WTC11 (cell line): ENCODE results near the gene GAB1. TPM values are rescaled to one million over a fixed set of nuclear protein-coding genes. Genes with fewer than 3 reads are reported as not detected.

ENCODE experiments used
- ATAC-seq: fragments of 200-7000 bp; cut with Tn5 transposase; 2 replicates; pipeline ENCODE4 v1.10.0; 2021; ENCODE audit warnings: mild to moderate bottlenecking, moderate library complexity
- CTCF ChIA-PET: fragments of 300-600 bp; sonication (Branson Sonifier 250); formaldehyde crosslinking; loops from one replicate; lab custom pipeline; 2021; ENCODE audit warnings: antibody characterized with exemption; lab: Charles Lee
- POLR2A ChIA-PET: fragments of 350-600 bp; sonication (Branson Sonifier 250); formaldehyde crosslinking; loops from one replicate; lab custom pipeline; 2021; ENCODE audit warnings: antibody characterized with exemption; lab: Charles Lee
- DNase-seq: peaks from one replicate; pipeline ENCODE4 v3.0.0; 2021; ENCODE audit warnings: low spot score
- H3K27ac Mint-ChIP-seq: 2 replicates; pipeline ENCODE4 v1.8.0; 2021; ENCODE audit warnings: mixed read lengths
- H3K27me3 Mint-ChIP-seq: 2 replicates; pipeline ENCODE4 v1.8.0; 2021; ENCODE audit warnings: low read depth, mild to moderate bottlenecking, moderate library complexity, mixed read lengths
- H3K36me3 Mint-ChIP-seq: 2 replicates; pipeline ENCODE4 v1.8.0; 2021; ENCODE audit warnings: mixed read lengths
- H3K4me1 Mint-ChIP-seq: 2 replicates; pipeline ENCODE4 v1.8.0; 2022; ENCODE audit warnings: mixed read lengths
- H3K4me3 Mint-ChIP-seq: 2 replicates; pipeline ENCODE4 v1.8.0; 2021; ENCODE audit warnings: mild to moderate bottlenecking, moderate library complexity, mixed read lengths
- H3K9me3 Mint-ChIP-seq: 2 replicates; pipeline ENCODE4 v1.8.0; 2021; ENCODE audit warnings: mixed read lengths
- AR ChIP-seq: fragments of 250-450 bp; sonication (Bioruptor Pico); IDR thresholded peaks from 2 replicates; pipeline ENCODE4 v1.9.0; 2021; ENCODE audit warnings: mild to moderate bottlenecking
- ARID4B ChIP-seq: sonication (generic); formaldehyde crosslinking; IDR thresholded peaks from 2 replicates; pipeline ENCODE4 v1.8.0; 2023; ENCODE audit warnings: missing genetic modification reagents, mild to moderate bottlenecking, borderline replicate concordance
- ATF6 ChIP-seq: sonication (generic); formaldehyde crosslinking; IDR thresholded peaks from 2 replicates; pipeline ENCODE4 v1.8.1; 2023; ENCODE audit warnings: mild to moderate bottlenecking, missing genetic modification reagents
- CDX4 ChIP-seq: fragments of 250-450 bp; sonication (Bioruptor Pico); IDR thresholded peaks from 2 replicates; pipeline ENCODE4 v1.9.0; 2021; ENCODE audit warnings: moderate library complexity, mild to moderate bottlenecking, inconsistent platforms, borderline replicate concordance
- FOXK1 ChIP-seq: sonication (generic); formaldehyde crosslinking; IDR thresholded peaks from 2 replicates; pipeline ENCODE4 v1.8.0; 2022; ENCODE audit warnings: mild to moderate bottlenecking, moderate library complexity, missing genetic modification reagents
- IRF2 ChIP-seq: sonication (generic); formaldehyde crosslinking; IDR thresholded peaks from 2 replicates; pipeline ENCODE4 v1.8.0; 2022; ENCODE audit warnings: low read depth, missing genetic modification reagents, borderline replicate concordance
- JUN ChIP-seq: sonication (generic); formaldehyde crosslinking; IDR thresholded peaks from 2 replicates; pipeline ENCODE4 v1.8.0; 2023; ENCODE audit warnings: mild to moderate bottlenecking, missing genetic modification reagents
- MYBL2 ChIP-seq: sonication (generic); formaldehyde crosslinking; IDR thresholded peaks from 2 replicates; pipeline ENCODE4 v1.8.1; 2023; ENCODE audit warnings: mild to moderate bottlenecking, moderate library complexity, missing genetic modification reagents
- NFYB ChIP-seq: sonication (generic); formaldehyde crosslinking; conservative IDR thresholded peaks from 2 replicates; pipeline ENCODE4 v1.8.0; 2022; ENCODE audit warnings: low read depth, missing genetic modification reagents
- RELA ChIP-seq: sonication (generic); formaldehyde crosslinking; IDR thresholded peaks from 2 replicates; pipeline ENCODE4 v1.8.1; 2022; ENCODE audit warnings: missing genetic modification reagents, mild to moderate bottlenecking, borderline replicate concordance
- SMAD3 ChIP-seq: sonication (generic); formaldehyde crosslinking; IDR thresholded peaks from 2 replicates; pipeline ENCODE4 v1.8.0; 2022; ENCODE audit warnings: missing genetic modification reagents, mild to moderate bottlenecking, borderline replicate concordance
- SOX15 ChIP-seq: fragments of 250-450 bp; sonication (Bioruptor Pico); IDR thresholded peaks from 2 replicates; pipeline ENCODE4 v1.9.0; 2021; ENCODE audit warnings: mild to moderate bottlenecking
- ZBTB21 ChIP-seq: sonication (generic); formaldehyde crosslinking; IDR thresholded peaks from 2 replicates; pipeline ENCODE4 v1.8.1; 2023; ENCODE audit warnings: mild to moderate bottlenecking, missing genetic modification reagents, borderline replicate concordance
- ZNF138 ChIP-seq: sonication (generic); formaldehyde crosslinking; conservative IDR thresholded peaks from 2 replicates; pipeline ENCODE4 v1.8.1; 2022; ENCODE audit warnings: mild to moderate bottlenecking, moderate library complexity, missing genetic modification reagents
- ZNF263 ChIP-seq: sonication (generic); formaldehyde crosslinking; IDR thresholded peaks from 2 replicates; pipeline ENCODE4 v1.8.1; 2022; ENCODE audit warnings: low read depth, mild to moderate bottlenecking, moderate library complexity, missing genetic modification reagents
- ZNF512 ChIP-seq: sonication (generic); formaldehyde crosslinking; IDR thresholded peaks from 2 replicates; pipeline ENCODE4 v1.8.1; 2022; ENCODE audit warnings: missing genetic modification reagents, borderline replicate concordance
- ZNF671 ChIP-seq: fragments of 250-450 bp; sonication (Bioruptor Pico); IDR thresholded peaks from 2 replicates; pipeline ENCODE4 v1.8.0; 2021; ENCODE audit warnings: mild to moderate bottlenecking
- total RNA-seq: library from RNA; stranded (reverse); gene quantifications from 3 replicates; pipeline ENCODE4 v1.2.3, GENCODE V29; 2021

The GAB1 gene
- total RNA-seq, 1 experiment from 2014 or later = 17.4 TPM

GRCh38 chr4:143481361-143481760, 144.7 kb downstream of the GAB1 start:
- H3K4me1 Mint-ChIP-seq = no peaks in the 10 kb centered on the region
- no peaks in the 10 kb centered on the region for H3K36me3 Mint-ChIP-seq
- CTCF ChIA-PET = no interaction called here
- H3K9me3 Mint-ChIP-seq = no peaks in the 10 kb centered on the region
- H3K27ac Mint-ChIP-seq = no peak overlapping the region
- no peaks in the 10 kb centered on the region for H3K27me3 Mint-ChIP-seq
- no peak for DNase-seq
- ATAC-seq = no peak
- no peak for TF ChIP-seq FOXK1 (CRISPR knock-in tag)
- no peak for TF ChIP-seq ZNF263 (CRISPR knock-in tag)
- no peak for TF ChIP-seq IRF2 (CRISPR knock-in tag)
- no peak for TF ChIP-seq RELA
- TF ChIP-seq SMAD3 (CRISPR knock-in tag) = no peak
- TF ChIP-seq ATF6 = no peak
- no peak for TF ChIP-seq SOX15 (CRISPR knock-in tag)
- TF ChIP-seq ZNF671 (CRISPR knock-in tag) = no peak
- no peak for TF ChIP-seq AR (CRISPR knock-in tag)
- TF ChIP-seq CDX4 (CRISPR knock-in tag) = no peak
- TF ChIP-seq ARID4B (CRISPR knock-in tag) = no peak
- no peak for TF ChIP-seq MYBL2 (CRISPR knock-in tag)
- TF ChIP-seq ZNF512 (CRISPR knock-in tag) = no peak
- TF ChIP-seq JUN (CRISPR knock-in tag) = no peak
- TF ChIP-seq ZBTB21 (CRISPR knock-in tag) = no peak
- no peak for TF ChIP-seq ZNF138 (CRISPR knock-in tag)
- TF ChIP-seq NFYB (CRISPR knock-in tag) = no peak
- H3K4me3 Mint-ChIP-seq = no peak overlapping the region
- POLR2A ChIA-PET = no interaction called here
